ENCODE data around the gene DNAJA3.
A peak's percentile ranks its signal among the peaks of the same experiment; 100 is the strongest.

DNAJA3 gene

DNA sequence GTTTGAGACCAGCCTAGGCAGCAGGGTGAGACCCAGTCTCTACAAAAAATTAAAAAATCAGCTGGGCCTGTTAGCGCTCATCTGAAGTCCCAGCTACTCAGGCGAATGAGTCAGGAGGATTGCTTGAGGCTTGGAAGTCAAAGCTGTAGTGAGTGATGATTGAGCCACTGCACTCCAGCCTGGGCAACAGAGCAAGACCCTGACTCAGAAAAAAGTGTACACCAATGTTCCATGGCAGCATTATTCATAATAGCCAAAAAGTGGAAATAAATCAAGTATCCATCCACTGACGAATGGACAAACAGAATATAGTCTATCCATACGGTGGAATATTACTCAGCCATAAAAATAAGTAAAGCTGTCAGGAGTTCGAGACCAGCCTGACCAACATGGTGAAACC is 46.2 kb downstream of the DNAJA3 start:
- H3K4me3 ChIP-seq (ENCODE audit: low read depth, low read length): no peak overlapping the region
- ChIA-PET CTCF (interaction anchor here (1.2 kb wide), 1 partner anchor 76 kb away, joined by 5 read pairs; no protein-coding TSS in a partner anchor), POLR2A (no interaction called here)
- DNase-seq (ENCODE audit: low read depth, low spot score): no peak
- TF ChIP-seq, protein P1, sequence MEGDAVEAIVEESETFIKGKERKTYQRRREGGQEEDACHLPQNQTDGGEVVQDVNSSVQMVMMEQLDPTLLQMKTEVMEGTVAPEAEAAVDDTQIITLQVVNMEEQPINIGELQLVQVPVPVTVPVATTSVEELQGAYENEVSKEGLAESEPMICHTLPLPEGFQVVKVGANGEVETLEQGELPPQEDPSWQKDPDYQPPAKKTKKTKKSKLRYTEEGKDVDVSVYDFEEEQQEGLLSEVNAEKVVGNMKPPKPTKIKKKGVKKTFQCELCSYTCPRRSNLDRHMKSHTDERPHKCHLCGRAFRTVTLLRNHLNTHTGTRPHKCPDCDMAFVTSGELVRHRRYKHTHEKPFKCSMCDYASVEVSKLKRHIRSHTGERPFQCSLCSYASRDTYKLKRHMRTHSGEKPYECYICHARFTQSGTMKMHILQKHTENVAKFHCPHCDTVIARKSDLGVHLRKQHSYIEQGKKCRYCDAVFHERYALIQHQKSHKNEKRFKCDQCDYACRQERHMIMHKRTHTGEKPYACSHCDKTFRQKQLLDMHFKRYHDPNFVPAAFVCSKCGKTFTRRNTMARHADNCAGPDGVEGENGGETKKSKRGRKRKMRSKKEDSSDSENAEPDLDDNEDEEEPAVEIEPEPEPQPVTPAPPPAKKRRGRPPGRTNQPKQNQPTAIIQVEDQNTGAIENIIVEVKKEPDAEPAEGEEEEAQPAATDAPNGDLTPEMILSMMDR (IDR thresholded peaks at IDR 0.05; ENCODE audit: insufficient read depth, low read length, missing control alignments): no peak

DNA sequence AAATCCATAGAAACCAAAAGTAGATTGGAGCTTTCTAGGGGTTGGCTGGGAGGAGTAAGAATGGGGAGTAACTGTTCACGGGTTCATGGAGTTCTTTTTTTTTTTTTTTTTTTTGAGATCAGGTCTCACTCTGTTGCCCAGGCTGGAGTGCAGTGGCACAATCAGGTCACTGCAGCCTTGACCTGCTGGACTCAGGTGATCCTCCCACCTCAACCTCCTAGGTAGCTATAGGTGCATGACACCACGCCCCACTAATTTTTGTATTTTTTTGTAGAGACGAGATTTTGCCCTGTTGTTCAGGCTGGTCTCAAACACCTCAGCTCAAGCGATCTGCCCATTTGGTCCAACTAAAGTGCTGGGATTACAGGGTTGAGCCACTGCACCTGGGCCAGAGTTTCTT is 47.2 kb downstream of the DNAJA3 start:
- TF ChIP-seq, protein P1 (IDR thresholded peaks at IDR 0.05; ENCODE audit: insufficient read depth, low read length, missing control alignments): no peak
- CTCF ChIA-PET: interaction anchor here (0.6 to 0.9 kb wide), 2 partner anchors 21 to 34 kb away, joined by 3 to 4 read pairs; no protein-coding TSS in a partner anchor
- POLR2A ChIA-PET: no interaction called here
- H3K4me3 ChIP-seq (ENCODE audit: low read depth, low read length): no peak overlapping the region
- DNase-seq (ENCODE audit: low read depth, low spot score): no peak

DNA sequence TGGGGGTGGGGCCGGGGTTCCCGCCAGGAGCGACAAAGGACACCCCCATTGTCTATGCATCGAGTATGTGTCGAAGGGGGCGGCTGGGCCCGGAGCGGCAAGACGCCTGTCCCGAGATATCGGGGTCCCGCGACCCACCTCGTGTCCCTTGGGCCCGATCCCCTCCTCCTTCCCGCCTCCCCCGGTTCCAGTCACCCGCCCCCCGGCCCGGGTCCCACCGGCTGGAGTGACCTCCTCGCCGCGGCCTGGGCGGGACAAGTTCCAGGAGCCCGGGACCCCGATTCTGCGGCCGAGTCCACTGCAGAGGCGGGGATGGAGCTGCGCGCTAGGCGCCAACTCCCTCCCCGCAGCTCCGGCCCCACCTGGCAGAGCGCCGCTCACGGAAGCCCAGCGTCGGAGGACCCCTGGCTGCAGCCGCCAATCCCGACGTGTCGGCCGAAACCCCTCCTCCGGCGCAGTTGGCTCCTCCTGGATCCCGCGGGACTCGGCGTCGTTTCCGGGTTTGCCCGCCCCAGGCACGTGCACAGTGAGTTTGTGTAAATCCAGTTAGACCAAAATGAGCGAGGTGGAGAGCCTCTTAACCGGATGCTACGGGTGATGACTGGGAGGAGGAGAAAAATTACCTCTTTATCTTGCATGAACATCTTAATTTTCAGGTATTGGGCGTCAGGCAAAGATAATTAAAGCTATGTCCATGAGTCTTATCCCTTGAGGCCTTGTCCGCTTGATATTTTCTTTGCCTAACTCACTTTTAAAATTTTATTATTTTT is 48.7 kb downstream of the DNAJA3 start, which contains the start of gene NMRAL1:
TSS of gene NMRAL1 (minus strand) at position 434 of the 770 bp plus-strand sequence. CDS start 493 bp downstream, outside the sequence.
- no peak for DNase-seq (ENCODE audit: low read depth, low spot score)
- POLR2A ChIA-PET: interaction anchor here (0.9 kb wide), 3 partner anchors 10 to 15 kb away, joined by 3 read pairs; no protein-coding TSS in a partner anchor
- H3K4me3 ChIP-seq (ENCODE audit: low read depth, low read length): peak within 1 kb of the TSS; percentile 73
- TF ChIP-seq, protein P1 (IDR thresholded peaks at IDR 0.05; ENCODE audit: insufficient read depth, low read length, missing control alignments): peak; percentile 12
- CTCF ChIA-PET: interaction anchor here (1.6 to 1.8 kb wide), 3 partner anchors 20 to 111 kb away, joined by 4 to 6 read pairs (median 5); no protein-coding TSS in a partner anchor

DNA sequence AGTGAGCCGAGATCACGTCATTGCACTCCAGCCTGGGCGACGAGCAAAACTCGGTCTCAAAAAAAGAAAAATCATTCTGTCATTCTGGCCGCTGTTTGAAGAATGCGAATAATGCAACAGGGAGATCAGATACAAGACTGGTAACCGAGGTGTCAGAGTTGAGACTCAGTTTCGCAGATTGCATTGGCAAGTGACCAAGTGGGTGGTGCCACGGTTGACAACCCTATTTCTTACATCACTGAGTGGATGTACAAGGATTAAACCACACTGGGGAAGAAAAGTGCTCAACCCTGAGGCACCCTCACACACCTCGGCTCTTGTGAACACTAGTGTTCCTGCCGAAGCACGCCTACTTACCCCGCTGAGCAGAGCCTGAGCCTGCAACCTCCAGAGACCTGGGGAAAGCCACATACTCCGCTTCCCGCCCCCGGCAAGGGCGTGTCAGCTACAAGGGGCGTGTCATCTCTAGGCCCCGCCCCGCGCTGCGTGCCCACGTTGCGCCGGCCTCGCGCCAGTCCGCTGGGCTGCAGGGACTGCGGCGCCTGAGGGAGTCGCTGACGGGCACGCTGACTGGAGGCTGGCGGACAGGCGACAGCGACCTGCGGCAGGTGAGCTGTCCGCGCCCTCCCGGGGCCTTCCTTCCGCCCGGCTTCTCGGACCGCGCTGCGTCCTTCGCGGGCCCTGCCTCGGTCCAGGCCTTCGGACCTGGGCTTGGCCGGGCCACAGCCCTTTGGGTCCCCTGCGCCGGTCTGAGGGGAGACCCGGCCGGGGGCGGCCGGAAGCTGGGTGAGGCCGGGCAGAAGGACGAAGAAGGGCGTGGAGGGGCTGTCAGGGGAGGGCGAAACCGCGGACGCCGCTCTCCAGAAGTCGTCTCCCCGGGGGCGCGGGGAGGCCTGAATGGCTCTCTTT is 50.5 kb downstream of the DNAJA3 start, which contains the start of gene HMOX2:
TSS of gene HMOX2 (plus strand) at position 519 of the 909 bp plus-strand sequence. CDS start 29,127 bp downstream, outside the sequence.
- H3K4me3 ChIP-seq (ENCODE audit: low read depth, low read length): peak within 1 kb of the TSS; percentile 89
- DNase-seq (ENCODE audit: low read depth, low spot score): no peak
- POLR2A ChIA-PET: interaction anchor here (0.8 to 1.3 kb wide), 4 partner anchors 9 to 13 kb away, joined by 3 to 5 read pairs (median 3); no protein-coding TSS in a partner anchor
- TF ChIP-seq, protein P1 (IDR thresholded peaks at IDR 0.05; ENCODE audit: insufficient read depth, low read length, missing control alignments): peak; percentile 74
- CTCF ChIA-PET: interaction anchor here (0.7 to 4.1 kb wide), 11 partner anchors 10 to 140 kb away, joined by 3 to 25 read pairs (median 4); no protein-coding TSS in a partner anchor

DNA sequence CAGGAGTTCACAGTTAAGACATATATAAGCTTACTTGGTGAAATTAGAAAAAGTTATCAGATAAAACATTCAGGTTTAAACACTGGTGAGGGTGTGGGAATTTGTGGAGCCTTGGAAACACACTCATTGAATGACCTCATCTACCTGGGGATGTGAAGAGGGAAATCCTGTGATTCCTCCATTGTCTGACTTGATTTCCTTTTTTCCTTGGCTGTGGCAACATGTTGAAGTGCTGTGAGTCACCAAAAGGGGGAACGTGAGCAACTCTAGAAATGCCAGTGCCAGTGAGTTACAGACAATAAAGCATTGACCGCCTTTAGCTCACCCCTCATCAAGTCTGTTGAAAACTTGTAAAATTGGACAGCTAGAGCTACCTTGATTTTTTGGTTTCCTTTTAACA is 52.3 kb downstream of the DNAJA3 start:
- ChIA-PET POLR2A (no interaction called here), CTCF (interaction anchor here (0.7 to 4.1 kb wide), 8 partner anchors 8 to 71 kb away, joined by 3 to 25 read pairs (median 6); no protein-coding TSS in a partner anchor)

More for the DNA sequence above, 52.3 kb downstream of the DNAJA3 start:
- no peak for DNase-seq (ENCODE audit: low read depth, low spot score)
- TF ChIP-seq, protein P1 (IDR thresholded peaks at IDR 0.05; ENCODE audit: insufficient read depth, low read length, missing control alignments): peak; percentile 10
- no peak overlapping the region for H3K4me3 ChIP-seq (ENCODE audit: low read depth, low read length)

Measured in AG04449 (cell line).